Measurements from ENCODE around the gene ZNF343. TPM values are rescaled to one million over a fixed set of nuclear protein-coding genes. Genes with fewer than 3 reads are reported as not detected.

The ZNF343 gene
- total and polyA plus RNA-seq, 2 donors (not counting 1 experiment from before 2014, with no cell fraction given) = 11.2 to 15.0 TPM

GRCh38 chr20:2544211-2544610 is 35.5 kb upstream of the ZNF343 start:
- Histone ChIP-seq H2AFZ (ENCODE audit: low read length) (no peak overlapping the region), H3K27ac (ENCODE audit: insufficient read depth, low read length) (no peak overlapping the region), H3K79me2 (ENCODE audit: control insufficient read depth, insufficient read depth, low read length) (no peaks in the 10 kb centered on the region), H3K27me3 (ENCODE audit: control insufficient read depth, insufficient read depth, low read length) (peaks cover 3% of the 10 kb centered on the region), H3K9me3 (ENCODE audit: control insufficient read depth, insufficient read depth, low read depth, low read length) (no peaks in the 10 kb centered on the region), H3K9ac (ENCODE audit: insufficient read depth, low read length) (no peak overlapping the region), H3K4me3 (replicated peaks in 1 of 4; ENCODE audit: control extremely low read depth in 1 of 4, insufficient read depth in 1 of 4, low read depth in 3 of 4, low read length in 4 of 4) (no peak overlapping the region), H4K20me1 (ENCODE audit: control insufficient read depth, extremely low read depth, insufficient read depth, low read length) (no peaks in the 10 kb centered on the region), H3K4me1 (ENCODE audit: control insufficient read depth, extremely low read depth, insufficient read depth, low read length) (no peaks in the 10 kb centered on the region), H3K4me2 (ENCODE audit: extremely low read depth, insufficient read depth, low read length) (no peak overlapping the region), H3K36me3 (ENCODE audit: control insufficient read depth, insufficient read depth, low read length) (no peaks in the 10 kb centered on the region)
- no peak for DNase-seq (ENCODE audit: low read depth in 2 of 2)
- TF ChIP-seq EZH2 (IDR thresholded peaks at IDR 0.05; ENCODE audit: low read length, missing control alignments) (no peak), CTCF (conservative IDR thresholded peaks at IDR 0.05 in 1 of 2, IDR thresholded peaks at IDR 0.05 in 1 of 2; ENCODE audit: low read depth in 1 of 2, low read length in 2 of 2) (no peak)

GRCh38 chr20:2542361-2542760 is 33.6 kb upstream of the ZNF343 start:
- Histone ChIP-seq H3K9me3 (ENCODE audit: control insufficient read depth, insufficient read depth, low read depth, low read length) (no peaks in the 10 kb centered on the region), H2AFZ (ENCODE audit: low read length) (no peak overlapping the region), H3K4me1 (ENCODE audit: control insufficient read depth, extremely low read depth, insufficient read depth, low read length) (no peaks in the 10 kb centered on the region), H3K27ac (ENCODE audit: insufficient read depth, low read length) (no peak overlapping the region), H3K79me2 (ENCODE audit: control insufficient read depth, insufficient read depth, low read length) (no peaks in the 10 kb centered on the region), H3K9ac (ENCODE audit: insufficient read depth, low read length) (no peak overlapping the region), H4K20me1 (ENCODE audit: control insufficient read depth, extremely low read depth, insufficient read depth, low read length) (no peaks in the 10 kb centered on the region), H3K4me2 (ENCODE audit: extremely low read depth, insufficient read depth, low read length) (no peak overlapping the region), H3K4me3 (replicated peaks in 1 of 4; ENCODE audit: control extremely low read depth in 1 of 4, insufficient read depth in 1 of 4, low read depth in 3 of 4, low read length in 4 of 4) (no peak overlapping the region), H3K36me3 (ENCODE audit: control insufficient read depth, insufficient read depth, low read length) (no peaks in the 10 kb centered on the region), H3K27me3 (ENCODE audit: control insufficient read depth, insufficient read depth, low read length) (peaks cover 9% of the 10 kb centered on the region)
- no peak for DNase-seq (ENCODE audit: low read depth in 2 of 2)
- no peak for TF ChIP-seq CTCF (conservative IDR thresholded peaks at IDR 0.05 in 1 of 2, IDR thresholded peaks at IDR 0.05 in 1 of 2; ENCODE audit: low read depth in 1 of 2, low read length in 2 of 2)
- no peak for TF ChIP-seq EZH2 (IDR thresholded peaks at IDR 0.05; ENCODE audit: low read length, missing control alignments)

GRCh38 chr20:2541940-2542339 is 33.2 kb upstream of the ZNF343 start:
- no peak overlapping the region for H3K9ac ChIP-seq (ENCODE audit: insufficient read depth, low read length)
- no peak overlapping the region for H3K27ac ChIP-seq (ENCODE audit: insufficient read depth, low read length)
- no peaks in the 10 kb centered on the region for H3K4me1 ChIP-seq (ENCODE audit: control insufficient read depth, extremely low read depth, insufficient read depth, low read length)
- DNase-seq (ENCODE audit: low read depth in 2 of 2) = no peak
- no peaks in the 10 kb centered on the region for H3K9me3 ChIP-seq (ENCODE audit: control insufficient read depth, insufficient read depth, low read depth, low read length)
- no peak overlapping the region for H3K4me3 ChIP-seq (replicated peaks in 1 of 4; ENCODE audit: control extremely low read depth in 1 of 4, insufficient read depth in 1 of 4, low read depth in 3 of 4, low read length in 4 of 4)
- H4K20me1 ChIP-seq (ENCODE audit: control insufficient read depth, extremely low read depth, insufficient read depth, low read length) = no peaks in the 10 kb centered on the region
- H3K79me2 ChIP-seq (ENCODE audit: control insufficient read depth, insufficient read depth, low read length) = no peaks in the 10 kb centered on the region
- H3K4me2 ChIP-seq (ENCODE audit: extremely low read depth, insufficient read depth, low read length) = no peak overlapping the region
- peaks cover 9% of the 10 kb centered on the region for H3K27me3 ChIP-seq (ENCODE audit: control insufficient read depth, insufficient read depth, low read length)
- H3K36me3 ChIP-seq (ENCODE audit: control insufficient read depth, insufficient read depth, low read length) = no peaks in the 10 kb centered on the region
- H2AFZ ChIP-seq (ENCODE audit: low read length) = no peak overlapping the region
- no peak for TF ChIP-seq CTCF (conservative IDR thresholded peaks at IDR 0.05 in 1 of 2, IDR thresholded peaks at IDR 0.05 in 1 of 2; ENCODE audit: low read depth in 1 of 2, low read length in 2 of 2)
- TF ChIP-seq EZH2 (IDR thresholded peaks at IDR 0.05; ENCODE audit: low read length, missing control alignments) = no peak
